ENCODE results near the gene CLEC16A. TPM values are rescaled to one million over a fixed set of nuclear protein-coding genes. Genes with fewer than 3 reads are reported as not detected.
"Not testable (repeated sequence)": the region's sequence is repeated elsewhere in the genome, so short reads cannot be mapped to it uniquely, and the experiment has no call there.

CLEC16A gene
- total RNA-seq, 1 experiment from 2014 or later, result 7.2 TPM

DNA sequence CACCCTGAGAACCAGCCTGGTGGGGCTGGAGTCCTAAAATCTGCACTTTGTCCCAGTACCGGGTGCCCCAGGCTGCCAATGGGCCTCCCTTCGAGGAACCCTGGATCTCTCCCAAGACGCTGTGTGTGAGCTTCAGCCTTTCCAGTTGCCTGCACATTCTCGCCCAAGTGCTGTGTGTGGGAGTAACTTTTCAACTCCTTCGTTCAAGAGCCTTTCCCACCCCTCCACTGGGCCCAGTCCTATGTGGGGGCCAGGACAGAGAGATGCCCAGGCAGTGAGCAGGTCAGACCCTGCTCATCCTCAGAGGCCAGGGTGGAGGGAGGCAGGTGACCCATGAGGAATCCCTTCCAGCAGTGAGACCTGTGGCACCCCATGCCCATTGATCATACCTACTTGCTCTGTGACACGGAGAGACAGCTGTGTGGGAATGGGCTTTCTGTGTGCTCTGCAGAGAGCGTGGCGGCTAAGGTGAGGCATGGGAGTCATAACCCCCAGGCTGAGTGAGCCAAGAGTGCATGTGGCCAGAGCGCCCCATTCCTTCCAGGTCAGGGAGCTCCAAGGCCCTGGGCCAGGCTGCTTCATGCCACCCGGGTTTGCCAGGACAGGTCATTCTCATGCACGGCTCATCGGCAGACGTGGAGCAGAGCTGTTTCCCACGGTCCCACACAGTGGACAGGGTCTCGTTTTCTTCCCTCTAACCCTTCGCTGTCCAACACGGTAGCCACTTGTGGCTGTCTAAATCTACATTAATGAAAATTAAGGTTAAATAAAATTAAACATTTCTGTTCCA, 154.4 kb downstream of the CLEC16A start:
- DNase-seq (ENCODE audit: low read depth), result no peak

DNA sequence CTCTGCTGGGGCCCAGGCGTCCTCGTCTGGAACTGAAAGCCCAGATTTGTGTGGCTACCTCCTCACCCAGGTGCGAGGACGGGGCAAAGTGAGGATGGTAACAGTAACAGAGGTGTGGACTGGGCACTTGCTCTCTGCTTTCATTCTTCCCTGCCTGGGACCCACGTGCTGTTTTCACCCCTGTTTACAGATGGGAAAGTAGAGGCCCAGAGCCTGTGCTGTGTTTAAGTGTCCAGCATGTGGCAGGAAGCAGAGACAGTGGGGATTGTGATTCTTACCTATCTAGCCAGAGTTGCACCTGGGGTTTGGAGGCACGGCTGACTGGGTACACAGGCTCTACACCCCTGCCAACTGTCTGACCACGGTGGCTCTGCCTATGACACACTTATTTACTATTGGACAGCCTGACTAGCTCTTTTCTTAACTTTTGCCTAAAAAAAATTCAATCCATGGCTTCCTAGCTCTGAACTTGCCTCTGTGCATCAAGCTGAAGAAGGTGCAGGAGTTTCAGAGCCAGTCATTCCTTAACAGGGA, 155.4 kb downstream of the CLEC16A start:
- DNase-seq (ENCODE audit: low read depth), result no peak

- peak; percentile 94 for DNase-seq (ENCODE audit: low read depth)
These were observed 155.9 kb downstream of the CLEC16A start for GRCh38 chr16:11100239-11100750.

DNA sequence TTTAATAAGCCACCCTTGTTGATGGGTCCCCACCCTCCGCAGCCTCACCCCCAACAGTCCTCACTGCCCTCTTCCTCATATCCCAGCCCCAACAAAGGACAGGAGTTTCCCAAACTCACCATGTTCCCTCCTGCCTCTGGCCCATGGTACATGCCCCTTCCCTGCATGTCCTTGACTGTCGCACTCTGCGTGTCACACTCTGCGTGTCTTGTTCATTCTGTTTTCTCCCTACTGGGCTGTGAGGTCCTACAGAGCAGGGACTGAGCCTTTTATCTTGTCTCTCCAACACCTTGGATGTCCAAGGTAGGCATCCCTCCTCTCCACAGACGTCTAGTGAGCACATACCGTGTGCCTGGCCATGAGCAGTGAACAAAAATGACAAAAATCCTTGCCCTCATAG, 156.9 kb downstream of the CLEC16A start:
- no peak for DNase-seq (ENCODE audit: low read depth)

GRCh38 chr16:11101695-11102522, 157.5 kb downstream of the CLEC16A start:
- no peak for DNase-seq (ENCODE audit: low read depth)

DNA sequence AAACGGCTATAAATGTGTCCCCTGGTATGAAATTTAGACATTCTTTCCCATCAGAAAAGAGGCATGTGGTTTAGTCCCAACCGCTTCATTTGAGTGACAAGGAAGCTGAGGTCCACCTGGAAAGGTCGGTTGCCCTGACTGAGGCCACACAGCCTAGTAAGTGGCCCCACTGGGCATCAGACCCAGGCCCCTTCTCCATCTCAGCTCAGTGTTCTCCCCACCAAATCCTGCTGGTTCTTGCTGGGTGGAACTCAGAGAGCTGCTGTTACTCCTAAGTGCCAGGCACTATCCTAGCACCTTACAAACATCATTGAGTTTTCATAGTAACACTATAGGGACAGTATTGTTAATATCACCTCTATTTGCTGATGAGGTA, 158.1 kb downstream of the CLEC16A start:
- DNase-seq (ENCODE audit: low read depth), result no peak

GRCh38 chr16:11103301-11103700, 158.9 kb downstream of the CLEC16A start:
- DNase-seq (ENCODE audit: low read depth), result not testable (repeated sequence)

DNA sequence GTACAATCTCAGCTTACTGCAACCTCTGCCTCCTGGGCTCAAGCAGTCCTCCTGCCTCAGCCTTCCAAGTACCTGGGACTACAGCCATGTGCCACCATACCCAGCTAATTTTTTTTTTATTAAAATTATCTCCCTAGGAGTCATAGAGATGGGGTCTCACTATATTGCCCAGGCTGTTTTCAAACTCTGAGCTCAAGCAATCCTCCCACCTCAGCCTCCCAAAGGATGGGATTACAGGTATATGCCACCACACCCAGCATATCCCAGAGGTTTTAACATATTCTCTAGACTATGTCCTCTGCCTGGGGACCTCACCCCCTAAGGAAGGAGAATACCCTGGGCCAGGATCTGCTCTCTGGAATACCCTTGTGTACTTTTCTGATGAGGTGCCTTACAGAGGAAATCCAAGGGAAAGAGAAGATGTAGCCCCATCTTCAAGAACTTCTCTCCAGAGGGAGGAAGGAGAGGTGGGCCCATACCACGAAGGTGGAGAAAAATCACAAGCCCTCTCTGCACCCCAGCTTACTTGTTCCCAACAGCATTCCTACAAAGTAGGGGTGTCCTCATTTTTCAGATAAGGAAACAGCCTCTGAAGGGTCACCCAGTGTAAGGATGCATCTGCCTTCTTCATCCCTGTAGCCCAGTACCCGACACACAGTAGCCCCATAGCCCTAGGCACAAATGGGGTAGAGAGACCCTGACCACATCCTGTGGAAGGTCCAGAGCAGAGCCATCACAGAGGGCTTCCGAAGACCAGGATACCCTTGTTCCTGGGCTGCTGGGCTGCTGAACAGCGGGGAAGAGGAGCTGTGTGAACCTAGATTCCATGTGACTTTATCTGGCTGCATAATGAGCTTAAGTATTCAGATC, 160.0 kb downstream of the CLEC16A start:
- no peak for DNase-seq (ENCODE audit: low read depth)

- peak; percentile 64 for DNase-seq (ENCODE audit: low read depth)
These were observed 160.9 kb downstream of the CLEC16A start for GRCh38 chr16:11105038-11105903.

- no peak for DNase-seq (ENCODE audit: low read depth)
These were observed 162.4 kb downstream of the CLEC16A start for GRCh38 chr16:11106726-11107125.

GRCh38 chr16:11107780-11108465, 163.6 kb downstream of the CLEC16A start:
- DNase-seq (ENCODE audit: low read depth), result peak; percentile 86

GRCh38 chr16:11108466-11108805, 164.1 kb downstream of the CLEC16A start:
- DNase-seq (ENCODE audit: low read depth), result no peak

DNA sequence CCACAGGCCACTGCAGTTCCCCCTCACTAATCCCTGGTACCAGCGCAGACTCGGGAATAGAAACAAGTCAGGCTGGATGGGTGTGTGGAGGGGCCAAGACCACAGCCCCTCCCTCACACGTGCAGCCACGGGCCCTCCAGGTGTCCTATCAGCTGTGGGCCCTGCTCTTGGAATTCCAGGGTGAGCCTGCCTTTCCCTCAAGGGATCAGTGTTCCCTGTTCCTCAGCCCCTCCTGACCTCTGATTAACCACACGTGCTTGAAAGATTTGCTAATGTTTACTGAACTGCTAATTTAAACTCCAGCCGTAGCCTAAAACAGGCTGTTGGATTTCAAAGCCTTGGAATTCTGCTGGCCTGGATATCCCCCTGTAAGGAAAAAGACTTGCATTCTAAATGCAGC, 165.2 kb downstream of the CLEC16A start:
- no peak for DNase-seq (ENCODE audit: low read depth)

- DNase-seq (ENCODE audit: low read depth), result no peak
These were observed 166.8 kb downstream of the CLEC16A start for GRCh38 chr16:11111150-11111549.

- no peak for DNase-seq (ENCODE audit: low read depth)
These were observed 167.7 kb downstream of the CLEC16A start for GRCh38 chr16:11111856-11112634.

GRCh38 chr16:11112723-11113348, 168.5 kb downstream of the CLEC16A start:
- DNase-seq (ENCODE audit: low read depth), result no peak

- DNase-seq (ENCODE audit: low read depth), result no peak
These were observed 170.2 kb downstream of the CLEC16A start for GRCh38 chr16:11114366-11115164.
